GM19324 (cell line): ENCODE data around the gene P2RX3.
"Not testable (repeated sequence)": the region's sequence is repeated elsewhere in the genome, so short reads cannot be mapped to it uniquely, and the experiment has no call there.

ENCODE experiments used
- ATAC-seq: cut with Tn5 transposase; IDR thresholded peaks from one replicate; pipeline ENCODE4 v1.9.1; 2021; ENCODE audit warnings: mild to moderate bottlenecking, moderate library complexity; ENCODE audit not compliant: unreplicated experiment, low FRiP score

The P2RX3 gene

DNA sequence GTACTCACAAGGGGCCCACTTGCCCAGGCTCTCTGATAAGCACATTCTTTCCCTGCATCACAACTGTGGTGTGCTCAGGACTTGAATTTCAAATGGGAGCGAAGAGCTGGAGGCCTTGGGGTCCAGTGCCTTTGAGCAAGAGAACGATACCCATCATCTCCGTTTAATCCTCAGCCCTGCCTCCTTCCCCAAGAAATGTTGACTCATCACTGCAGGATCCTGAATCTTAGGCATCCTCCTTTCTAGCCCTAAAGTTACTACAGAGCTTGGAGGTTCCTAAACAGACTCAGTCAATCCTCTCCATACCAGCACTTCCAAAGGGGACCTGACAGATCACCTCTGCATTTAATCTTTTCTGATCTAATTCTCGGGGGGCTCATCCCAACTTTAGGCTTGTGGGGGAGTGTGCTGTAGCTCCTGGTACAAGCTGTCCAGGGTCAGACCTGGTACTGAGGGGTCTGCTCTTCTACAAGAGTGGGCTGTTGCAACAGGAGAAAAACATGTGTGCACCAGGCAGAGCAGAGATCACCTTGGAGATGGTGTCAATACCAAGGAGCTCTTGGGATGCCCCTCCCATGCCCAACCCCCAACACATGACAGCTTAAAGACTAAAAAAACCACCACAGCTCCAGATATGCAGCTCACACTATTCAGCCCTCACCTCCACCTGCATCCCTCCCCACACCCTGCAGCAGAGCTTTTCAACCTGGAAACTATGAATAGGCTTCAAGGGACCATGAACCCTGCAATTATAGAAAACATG lies 56.2 kb downstream of the P2RX3 start:
- no peak for ATAC-seq

- no peak for ATAC-seq
Observed at GRCh38 chr11:57395905-57396623, 57.9 kb downstream of the P2RX3 start.

DNA sequence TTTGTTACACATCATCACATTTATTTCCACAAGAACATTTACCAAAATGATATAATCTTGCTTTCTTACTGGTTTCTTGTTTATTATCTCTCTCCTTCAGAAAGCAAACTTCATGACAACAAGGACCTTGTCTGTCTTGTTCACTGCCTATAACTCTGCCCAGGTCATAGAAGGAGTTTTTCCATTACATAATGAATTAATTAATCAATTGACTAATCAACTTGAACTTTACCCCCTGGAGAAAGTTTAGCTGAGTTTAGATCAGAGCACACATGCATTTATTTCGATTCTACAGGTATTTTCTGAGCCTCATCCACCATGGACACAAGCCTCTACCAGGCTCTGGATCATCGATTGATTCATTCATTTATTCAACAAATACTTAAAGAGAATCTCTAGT lies 58.6 kb downstream of the P2RX3 start:
- no peak for ATAC-seq

DNA sequence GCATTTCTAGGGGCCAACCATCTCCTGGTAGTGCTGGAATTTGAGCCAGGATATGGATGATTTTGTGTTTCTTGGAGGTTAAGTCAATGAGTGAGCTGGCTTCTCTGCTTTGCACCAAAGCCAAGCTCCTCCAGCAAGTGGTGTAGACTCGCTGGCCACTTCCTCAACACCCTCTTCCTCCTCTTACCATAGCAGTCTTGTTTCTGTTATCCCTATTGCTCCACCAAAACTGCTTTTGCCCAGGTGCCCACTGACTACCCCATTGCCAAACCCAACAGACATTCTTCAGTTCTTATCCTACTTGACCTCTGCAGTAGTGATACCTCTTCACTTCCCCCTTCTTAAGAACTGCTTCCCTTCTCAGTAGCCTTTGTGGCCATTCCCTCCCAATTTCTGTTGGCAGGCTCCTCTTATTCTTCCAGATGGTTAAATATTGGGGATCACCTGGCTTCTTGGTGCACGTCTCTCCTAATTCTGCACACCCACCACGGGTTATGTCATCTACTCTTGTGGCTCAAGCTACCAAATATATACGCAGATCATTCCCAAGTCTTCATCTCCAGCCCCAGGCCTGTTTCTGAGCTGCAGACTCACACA lies 59.3 kb downstream of the P2RX3 start:
- no peak for ATAC-seq

DNA sequence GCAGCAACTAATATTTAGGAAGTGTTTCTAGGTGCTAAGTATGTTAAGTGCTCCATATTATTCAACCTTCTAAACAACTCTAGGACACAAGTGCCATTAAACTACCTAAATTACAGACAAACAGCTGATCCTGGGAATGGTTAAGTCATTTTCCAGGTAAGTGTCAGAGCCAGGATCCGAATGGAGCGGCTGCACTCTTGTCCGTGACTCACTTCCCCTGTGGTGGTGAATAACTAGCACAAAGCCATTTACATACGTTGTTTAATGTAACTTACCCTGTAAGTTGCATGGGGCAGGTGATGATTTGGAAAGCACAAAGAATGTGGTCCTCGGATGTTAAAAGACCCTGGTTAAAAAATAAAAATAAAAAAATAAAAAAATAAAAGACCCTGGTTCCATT lies 61.1 kb downstream of the P2RX3 start:
- no peak for ATAC-seq

DNA sequence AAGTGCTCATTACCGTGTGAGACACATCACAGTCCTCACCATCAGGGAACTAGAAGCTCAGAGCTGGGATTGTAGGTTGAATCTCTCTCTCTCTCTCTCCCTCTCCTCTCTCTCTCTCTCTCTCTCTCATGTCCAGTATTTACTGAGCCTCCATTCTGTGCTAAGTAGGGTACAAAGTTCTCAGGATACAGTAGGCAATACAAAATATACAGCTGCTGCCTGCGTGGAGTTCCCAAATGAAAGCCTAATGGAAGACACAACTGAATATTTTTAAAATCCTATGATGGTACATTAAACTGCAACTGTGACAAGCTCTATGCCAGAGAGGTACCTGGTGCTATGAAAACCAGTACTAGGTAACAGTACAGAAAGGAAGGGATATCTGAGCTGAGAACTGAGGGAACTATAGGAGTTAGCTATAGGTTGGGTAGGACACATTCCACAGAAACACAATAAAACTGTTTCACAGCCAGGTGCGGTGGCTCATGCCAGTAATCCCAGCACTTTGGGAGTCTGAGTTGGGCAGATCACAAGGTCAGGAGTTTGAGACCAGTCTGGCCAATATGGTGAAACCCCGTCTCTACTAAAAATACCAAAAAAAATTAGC lies 61.9 kb downstream of the P2RX3 start:
- ATAC-seq, result no peak

DNA sequence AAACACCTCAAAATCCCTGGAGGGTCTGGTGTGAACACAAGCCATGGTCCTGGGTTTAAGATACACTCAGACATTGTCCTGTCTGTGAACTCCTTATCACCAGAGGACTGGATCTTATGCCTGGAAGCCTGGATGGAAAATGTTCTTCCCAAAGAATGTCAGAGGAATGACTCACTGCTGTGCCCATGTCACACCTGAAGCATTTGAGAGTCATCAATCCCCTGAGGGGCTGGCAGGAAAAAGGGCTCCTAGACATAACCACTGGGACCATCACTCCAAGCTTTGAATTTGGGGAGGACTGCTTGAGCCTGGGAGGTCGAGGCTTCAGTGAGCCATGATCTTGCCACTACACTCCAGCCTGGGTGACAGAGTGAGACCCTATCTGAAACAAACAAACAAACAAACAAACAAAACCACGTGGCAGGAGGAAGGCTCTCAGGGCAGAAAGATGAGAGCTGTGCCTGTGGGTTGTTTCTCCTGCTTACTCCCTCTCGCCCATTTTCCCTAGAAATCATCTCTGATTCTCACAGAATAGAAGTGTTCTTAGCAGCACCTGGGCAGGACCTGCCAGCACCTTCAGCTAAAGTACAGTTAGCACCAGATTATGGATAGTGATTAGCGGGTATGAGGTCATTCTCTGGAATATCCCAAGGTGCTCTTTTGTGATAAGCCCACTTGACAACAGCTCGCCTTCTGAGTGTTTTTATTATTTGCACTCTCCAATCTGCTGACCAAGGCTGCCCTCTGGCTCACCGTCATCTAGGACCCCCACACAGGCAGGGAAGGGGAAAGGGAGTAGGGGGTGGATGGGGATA lies 64.2 kb downstream of the P2RX3 start:
- no peak for ATAC-seq

GRCh38 chr11:57403003-57403801 lies 65.0 kb downstream of the P2RX3 start:
- ATAC-seq, result not testable (repeated sequence)

GRCh38 chr11:57403802-57404147 lies 65.6 kb downstream of the P2RX3 start:
- no peak for ATAC-seq

DNA sequence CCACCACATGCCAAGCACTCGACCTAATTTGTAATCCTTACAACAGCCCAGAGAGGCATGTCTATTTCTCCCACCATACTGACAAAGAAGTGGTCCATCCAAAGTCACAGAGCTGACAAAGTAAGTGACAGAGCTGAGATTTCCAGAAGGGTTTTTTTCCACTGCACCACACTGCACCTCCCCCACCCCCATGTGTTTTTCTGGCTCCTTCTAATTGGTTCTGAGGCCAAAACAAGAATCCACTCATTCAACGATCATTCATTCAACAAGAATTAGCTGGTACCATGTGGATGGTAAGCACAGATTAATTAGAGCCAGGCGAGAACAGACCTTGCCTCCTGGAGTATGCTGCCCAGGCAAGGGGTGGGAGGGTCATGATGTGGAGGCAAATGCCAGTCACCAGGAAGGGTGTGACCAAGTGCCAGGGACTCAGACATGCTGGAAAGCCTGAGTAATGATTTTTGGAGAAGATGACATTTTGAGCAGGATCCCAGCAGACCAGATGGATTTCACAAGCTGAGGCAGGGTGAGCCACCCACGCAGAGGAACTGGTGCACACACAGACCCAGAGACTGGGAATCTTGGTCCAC lies 67.2 kb downstream of the P2RX3 start:
- no peak for ATAC-seq

GRCh38 chr11:57406337-57406904 lies 68.3 kb downstream of the P2RX3 start:
- ATAC-seq, result peak; percentile 59

GRCh38 chr11:57407010-57407920 lies 69.1 kb downstream of the P2RX3 start:
- ATAC-seq, result no peak

DNA sequence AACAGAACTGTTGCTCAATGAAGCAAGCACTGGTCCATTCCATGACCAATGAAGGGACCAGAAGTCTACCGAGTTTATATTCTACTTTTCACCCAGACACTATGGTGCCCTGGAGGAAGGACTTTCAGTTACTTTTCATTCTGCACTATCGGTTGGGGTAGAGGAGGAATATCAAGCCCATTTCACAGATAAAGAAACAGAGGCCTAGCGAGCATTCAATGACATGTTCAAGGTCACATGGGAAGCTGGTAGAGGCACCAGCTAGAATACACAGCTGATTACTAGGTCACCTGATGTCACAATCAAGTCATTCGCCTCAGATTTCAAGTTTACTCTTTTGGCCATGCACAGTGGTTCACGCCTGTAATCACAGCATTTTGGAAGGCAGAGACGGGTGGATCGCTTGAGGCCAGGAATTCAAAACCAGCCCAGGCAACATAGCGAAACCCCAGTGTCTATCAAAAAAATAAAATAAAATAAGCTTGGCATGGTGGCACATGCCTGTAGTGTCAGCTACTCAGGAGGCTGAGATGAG lies 69.9 kb downstream of the P2RX3 start:
- no peak for ATAC-seq

- ATAC-seq, result no peak
Observed at GRCh38 chr11:57408771-57409170, 70.6 kb downstream of the P2RX3 start.

- ATAC-seq, result no peak
Observed at GRCh38 chr11:57409321-57410100, 71.4 kb downstream of the P2RX3 start.

- ATAC-seq, result no peak
Observed at GRCh38 chr11:57410287-57410686, 72.1 kb downstream of the P2RX3 start.

GRCh38 chr11:57413681-57414080 lies 75.5 kb downstream of the P2RX3 start:
- no peak for ATAC-seq
